ENCODE data around the gene ASCL1. TPM values are rescaled to one million over a fixed set of nuclear protein-coding genes. Genes with fewer than 3 reads are reported as not detected.

Gene ASCL1
- total and polyA plus RNA-seq, 11 donors, result not detected

- no peak overlapping the region for H3K4me3 ChIP-seq
- intact Hi-C loops (cut with DNase I), result no loop called here
- peaks cover 10 to 90% (median 58%) of the 10 kb centered on the region in 9 donors for H3K27me3 ChIP-seq
- DNase-seq, result no peak
- TF ChIP-seq, protein P1, sequence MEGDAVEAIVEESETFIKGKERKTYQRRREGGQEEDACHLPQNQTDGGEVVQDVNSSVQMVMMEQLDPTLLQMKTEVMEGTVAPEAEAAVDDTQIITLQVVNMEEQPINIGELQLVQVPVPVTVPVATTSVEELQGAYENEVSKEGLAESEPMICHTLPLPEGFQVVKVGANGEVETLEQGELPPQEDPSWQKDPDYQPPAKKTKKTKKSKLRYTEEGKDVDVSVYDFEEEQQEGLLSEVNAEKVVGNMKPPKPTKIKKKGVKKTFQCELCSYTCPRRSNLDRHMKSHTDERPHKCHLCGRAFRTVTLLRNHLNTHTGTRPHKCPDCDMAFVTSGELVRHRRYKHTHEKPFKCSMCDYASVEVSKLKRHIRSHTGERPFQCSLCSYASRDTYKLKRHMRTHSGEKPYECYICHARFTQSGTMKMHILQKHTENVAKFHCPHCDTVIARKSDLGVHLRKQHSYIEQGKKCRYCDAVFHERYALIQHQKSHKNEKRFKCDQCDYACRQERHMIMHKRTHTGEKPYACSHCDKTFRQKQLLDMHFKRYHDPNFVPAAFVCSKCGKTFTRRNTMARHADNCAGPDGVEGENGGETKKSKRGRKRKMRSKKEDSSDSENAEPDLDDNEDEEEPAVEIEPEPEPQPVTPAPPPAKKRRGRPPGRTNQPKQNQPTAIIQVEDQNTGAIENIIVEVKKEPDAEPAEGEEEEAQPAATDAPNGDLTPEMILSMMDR (IDR thresholded peaks at IDR 0.05), result no peak
- TF ChIP-seq POLR2A (IDR thresholded peaks at IDR 0.05), result no peak
- 27 to 46% (median 36%) methylated on average over 9 of the region's 9 CpGs for WGBS, 4 donors
- H3K4me1 ChIP-seq, result peaks cover 0 to 10% (median 0%) of the 10 kb centered on the region in 12 donors
- ATAC-seq, result no peak
- H3K9me3 ChIP-seq, result no peaks in the 10 kb centered on the region
- H3K36me3 ChIP-seq, result no peaks in the 10 kb centered on the region
- H3K27ac ChIP-seq, result no peak overlapping the region
These were observed 5.6 kb upstream of the ASCL1 start for GRCh38 chr12:102951841-102952240.

DNA sequence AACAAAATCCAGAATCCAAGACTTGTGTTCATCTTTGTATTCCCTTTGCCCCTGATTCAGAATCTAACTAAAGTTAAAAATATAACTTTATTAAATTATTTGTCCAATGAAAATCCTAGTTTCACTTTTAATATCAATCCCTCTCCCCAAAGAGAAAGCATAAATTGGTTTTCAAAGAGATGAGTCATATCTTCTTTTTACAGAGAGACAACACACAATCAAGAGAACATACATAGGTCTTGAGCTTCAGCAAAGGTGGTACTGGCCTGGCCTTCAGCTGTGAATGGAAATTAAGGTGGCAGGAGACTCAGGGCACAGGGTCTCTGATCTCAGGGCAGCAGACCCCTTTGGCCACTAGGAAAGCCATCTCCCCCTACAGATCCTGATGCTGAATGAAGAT, 4.3 kb upstream of the ASCL1 start:
- ATAC-seq, result no peak
- Histone ChIP-seq H3K4me1 (peaks cover 0 to 24% (median 3%) of the 10 kb centered on the region in 12 donors), H3K27me3 (peaks cover 18 to 96% (median 60%) of the 10 kb centered on the region in 9 donors), H3K9me3 (no peaks in the 10 kb centered on the region), H3K27ac (no peak overlapping the region), H3K36me3 (no peaks in the 10 kb centered on the region), H3K4me3 (no peak overlapping the region)
- intact Hi-C loops (cut with DNase I), result no loop called here
- DNase-seq, result no peak
- TF ChIP-seq, protein P1 (IDR thresholded peaks at IDR 0.05), result no peak
- no peak for TF ChIP-seq POLR2A (IDR thresholded peaks at IDR 0.05)

DNA sequence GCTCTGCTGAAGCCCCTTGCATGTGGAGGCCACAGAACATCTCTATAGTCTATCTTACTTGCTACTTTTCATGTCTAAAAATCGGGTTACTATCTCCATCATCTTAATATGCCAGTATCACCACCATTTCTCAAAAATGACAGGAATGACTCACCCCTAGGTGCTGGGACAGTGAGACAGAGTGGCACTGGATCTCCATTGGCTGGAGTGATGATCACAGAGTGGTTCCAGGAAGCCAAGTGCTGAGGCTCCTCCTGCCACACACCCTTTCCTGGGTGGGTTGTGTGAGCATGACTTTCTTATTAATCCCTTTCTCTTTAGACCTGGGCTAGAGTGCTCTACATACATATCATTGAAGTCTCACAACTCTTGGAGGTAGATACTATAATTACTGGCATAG, 3.3 kb upstream of the ASCL1 start:
- H3K9me3 ChIP-seq, result no peaks in the 10 kb centered on the region
- H3K27me3 ChIP-seq, result peaks cover 27 to 96% (median 68%) of the 10 kb centered on the region in 9 donors
- no peak for DNase-seq
- H3K4me1 ChIP-seq, result peaks cover 0 to 32% (median 6%) of the 10 kb centered on the region in 12 donors
- TF ChIP-seq, protein P1 (IDR thresholded peaks at IDR 0.05), result no peak
- TF ChIP-seq POLR2A (IDR thresholded peaks at IDR 0.05), result no peak
- ATAC-seq, result no peak
- no peak overlapping the region for H3K27ac ChIP-seq
- intact Hi-C loops (cut with DNase I), result no loop called here
- H3K4me3 ChIP-seq, result no peak overlapping the region
- no peaks in the 10 kb centered on the region for H3K36me3 ChIP-seq
- 20 to 37% (median 29%) methylated on average over 1 of the region's 1 CpG for WGBS, 4 donors

- H3K27me3 ChIP-seq, result peaks cover 36 to 96% (median 80%) of the 10 kb centered on the region in 9 donors
- intact Hi-C loops (cut with DNase I), result no loop called here
- TF ChIP-seq POLR2A (IDR thresholded peaks at IDR 0.05), result no peak
- TF ChIP-seq, protein P1 (IDR thresholded peaks at IDR 0.05), result no peak
- no peak for DNase-seq
- H3K4me1 ChIP-seq, result peaks cover 0 to 28% (median 6%) of the 10 kb centered on the region in 12 donors
- H3K36me3 ChIP-seq, result no peaks in the 10 kb centered on the region
- peak in 1 of 4 donors; percentile 24 for ATAC-seq
- WGBS, 4 donors, result 2 to 5% (median 3%) methylated on average over 27 to 50 of the region's 50 CpGs
- no peak overlapping the region for H3K4me3 ChIP-seq
- H3K9me3 ChIP-seq, result no peaks in the 10 kb centered on the region
- H3K27ac ChIP-seq, result no peak overlapping the region
These were observed 1.3 kb upstream of the ASCL1 start for GRCh38 chr12:102955926-102956737.

Measured in heart left ventricle (tissue), 16 donors.